ENCODE results near the gene PFKFB4. TPM values are rescaled to one million over a fixed set of nuclear protein-coding genes. Genes with fewer than 3 reads are reported as not detected.

Gene PFKFB4
- total and polyA plus RNA-seq, 2 of the 8 experiments (the other 6 are each of a cell fraction or from before 2014, with no cell fraction given) = 10.7 to 20.1 TPM

DNA sequence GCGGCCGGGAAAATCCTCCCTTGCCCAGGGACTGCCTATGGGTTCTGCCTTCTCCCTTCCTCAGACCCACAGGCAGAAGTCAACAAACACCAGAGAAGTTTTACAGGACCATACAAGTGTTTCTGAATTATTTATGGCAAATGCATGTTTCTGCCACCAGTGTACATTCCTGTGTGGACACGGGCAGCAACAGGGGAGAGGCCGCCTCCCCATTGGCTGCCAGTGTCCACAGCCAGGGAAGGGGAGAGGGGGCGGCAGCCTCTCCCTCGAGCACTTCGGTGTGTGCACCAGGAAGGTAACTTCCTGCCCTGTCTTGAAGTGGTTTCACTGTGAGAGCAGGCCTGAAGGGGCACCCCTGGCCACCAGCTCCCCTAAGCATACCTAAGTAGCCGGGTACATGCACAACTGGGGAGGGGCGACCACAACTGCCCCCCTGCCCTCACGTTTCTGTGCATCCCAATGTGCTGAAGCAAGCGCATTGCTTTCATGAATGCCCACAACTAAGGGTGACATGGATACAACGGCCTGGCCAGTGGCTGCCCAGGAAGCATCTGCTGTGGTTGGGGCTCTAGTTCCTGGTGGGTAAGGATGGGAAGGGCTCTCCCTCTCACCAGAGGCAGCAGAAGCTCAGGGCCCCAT lies 37.8 kb downstream of the PFKFB4 start (continued):
- TF ChIP-seq SAP30 (IDR thresholded peaks at IDR 0.05; ENCODE audit: insufficient read depth, insufficient replicate concordance, low read length) = no peak

Data from H1 (cell line).